CD1c-positive myeloid dendritic cell (primary cell): ENCODE results near the gene SEPTIN5.
A peak's percentile ranks its signal among the peaks of the same experiment; 100 is the strongest.

Experiments used
- DNase-seq: peaks from one replicate; pipeline ENCODE4 v3.0.0-alpha.2; 2016; ENCODE audit errors: extremely low spot score

Gene SEPTIN5

DNA sequence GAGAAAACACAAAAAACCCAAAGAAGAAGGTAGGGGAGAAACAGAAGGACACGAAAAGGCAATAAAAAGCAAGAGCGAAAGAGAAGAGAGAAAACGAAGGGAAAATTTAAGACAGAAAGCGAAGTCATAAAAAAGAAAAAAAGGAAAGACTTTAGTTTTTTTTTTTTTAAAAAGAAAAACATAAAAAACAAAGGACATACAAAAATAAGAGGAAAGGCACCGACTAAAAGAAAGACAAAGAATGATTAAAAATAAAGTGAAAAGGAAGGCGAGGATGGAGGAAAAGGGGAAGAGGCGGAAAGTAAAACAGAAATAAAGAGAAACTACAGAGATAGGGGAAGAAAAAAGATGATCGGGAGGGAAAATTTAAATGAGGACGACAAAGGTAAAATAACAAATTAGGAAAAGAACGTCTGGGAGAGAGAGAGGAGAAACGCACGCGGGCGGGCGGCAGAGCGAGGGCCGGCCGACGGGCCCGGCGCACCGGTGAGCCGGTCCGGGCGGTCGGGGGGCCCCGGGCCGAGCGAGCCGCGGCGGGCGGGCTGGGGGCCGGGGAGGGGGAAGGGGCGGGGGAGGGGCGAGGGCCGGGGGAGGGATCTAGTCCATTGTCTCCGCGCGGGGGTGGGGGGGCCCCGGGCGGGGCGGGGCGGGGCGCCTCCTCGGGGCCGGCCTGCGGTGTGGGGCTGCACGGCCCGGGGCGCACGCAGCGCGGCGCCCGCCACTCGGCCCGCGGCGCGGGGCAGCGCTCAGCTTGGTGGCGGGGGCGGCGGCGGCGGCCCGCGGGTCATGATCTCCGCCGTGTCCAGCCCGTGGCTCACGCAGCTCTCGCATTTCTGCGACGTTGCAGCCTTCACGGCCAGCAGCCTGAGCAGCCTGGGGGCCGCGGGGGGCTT is 46.0 kb downstream of the SEPTIN5 start, which contains the start of gene TBX1:
Gene TBX1, plus strand, starts transcription at position 721 of the 893 bp plus-strand sequence. Its CDS starts 66 bp downstream, at position 787.
- DNase-seq = no peak

DNA sequence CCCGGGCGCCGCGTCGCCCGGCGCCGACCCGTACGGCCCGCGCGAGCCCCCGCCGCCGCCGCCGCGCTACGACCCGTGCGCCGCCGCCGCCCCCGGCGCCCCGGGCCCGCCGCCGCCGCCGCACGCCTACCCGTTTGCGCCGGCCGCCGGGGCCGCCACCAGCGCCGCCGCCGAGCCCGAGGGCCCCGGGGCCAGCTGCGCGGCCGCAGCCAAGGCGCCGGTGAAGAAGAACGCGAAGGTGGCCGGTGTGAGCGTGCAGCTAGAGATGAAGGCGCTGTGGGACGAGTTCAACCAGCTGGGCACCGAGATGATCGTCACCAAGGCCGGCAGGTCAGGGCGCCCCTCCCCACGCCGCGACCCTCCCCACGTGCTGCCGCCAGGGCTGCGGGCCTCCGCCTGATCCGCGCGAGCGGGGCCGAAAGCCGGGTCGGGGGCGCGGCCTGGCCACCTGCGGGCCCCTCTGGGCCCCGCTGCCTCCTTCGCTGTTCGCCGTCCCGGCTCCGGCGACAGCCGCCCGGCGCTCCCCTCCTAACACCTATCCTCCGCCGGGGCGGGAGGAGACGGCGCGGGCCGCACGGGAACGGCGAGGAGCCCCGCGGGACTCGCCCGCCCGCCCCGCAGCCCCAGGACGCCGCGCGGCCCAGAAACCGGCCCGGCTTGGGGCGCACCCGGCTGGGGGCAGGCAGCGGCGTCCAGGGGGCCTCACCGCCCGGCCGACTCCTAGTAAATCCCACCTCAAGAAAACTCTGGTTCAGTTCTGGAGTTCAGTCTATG is 46.8 kb downstream of the SEPTIN5 start:
- DNase-seq = no peak

DNA sequence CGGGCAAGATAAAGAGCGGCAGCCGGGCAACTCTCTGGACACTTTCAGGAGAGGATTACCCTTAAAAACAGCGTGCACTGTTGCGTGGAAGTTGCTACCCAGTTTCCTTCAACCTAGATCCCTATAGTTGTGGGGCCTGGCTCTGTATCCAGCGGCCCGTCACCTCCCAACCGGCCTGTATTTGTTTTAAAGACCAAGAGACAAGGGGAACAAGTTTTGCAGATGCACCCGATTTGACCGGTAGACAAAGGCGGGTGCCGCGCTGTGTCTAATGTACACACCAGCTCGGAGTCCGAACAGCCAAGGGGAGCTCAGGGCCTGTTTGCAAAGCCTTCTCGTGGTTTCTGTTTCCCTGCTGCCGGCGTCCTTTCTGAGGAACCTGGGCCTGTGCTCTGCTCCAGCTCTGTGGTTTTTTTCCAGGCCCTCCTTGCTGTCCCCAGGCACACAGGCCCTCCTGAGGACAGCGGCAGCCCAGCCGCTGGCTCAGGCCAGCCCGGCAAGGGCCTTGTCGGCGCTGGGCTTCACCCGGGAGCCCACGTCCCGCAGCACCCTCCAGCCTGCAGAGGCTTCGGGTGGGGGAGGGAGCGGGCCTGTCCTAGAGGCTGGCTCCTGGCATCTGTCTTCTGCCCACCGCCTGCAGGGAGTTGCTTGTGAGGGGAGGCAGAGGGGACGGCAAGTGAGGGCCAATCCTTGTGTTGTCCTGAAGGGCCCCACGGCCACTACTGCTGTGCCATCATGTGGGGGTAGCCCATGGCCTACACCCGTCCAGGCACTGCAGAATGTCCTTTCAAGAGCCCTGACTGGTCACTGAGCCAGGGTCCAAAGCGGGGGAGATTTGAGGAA is 47.6 kb downstream of the SEPTIN5 start:
- no peak for DNase-seq

DNA sequence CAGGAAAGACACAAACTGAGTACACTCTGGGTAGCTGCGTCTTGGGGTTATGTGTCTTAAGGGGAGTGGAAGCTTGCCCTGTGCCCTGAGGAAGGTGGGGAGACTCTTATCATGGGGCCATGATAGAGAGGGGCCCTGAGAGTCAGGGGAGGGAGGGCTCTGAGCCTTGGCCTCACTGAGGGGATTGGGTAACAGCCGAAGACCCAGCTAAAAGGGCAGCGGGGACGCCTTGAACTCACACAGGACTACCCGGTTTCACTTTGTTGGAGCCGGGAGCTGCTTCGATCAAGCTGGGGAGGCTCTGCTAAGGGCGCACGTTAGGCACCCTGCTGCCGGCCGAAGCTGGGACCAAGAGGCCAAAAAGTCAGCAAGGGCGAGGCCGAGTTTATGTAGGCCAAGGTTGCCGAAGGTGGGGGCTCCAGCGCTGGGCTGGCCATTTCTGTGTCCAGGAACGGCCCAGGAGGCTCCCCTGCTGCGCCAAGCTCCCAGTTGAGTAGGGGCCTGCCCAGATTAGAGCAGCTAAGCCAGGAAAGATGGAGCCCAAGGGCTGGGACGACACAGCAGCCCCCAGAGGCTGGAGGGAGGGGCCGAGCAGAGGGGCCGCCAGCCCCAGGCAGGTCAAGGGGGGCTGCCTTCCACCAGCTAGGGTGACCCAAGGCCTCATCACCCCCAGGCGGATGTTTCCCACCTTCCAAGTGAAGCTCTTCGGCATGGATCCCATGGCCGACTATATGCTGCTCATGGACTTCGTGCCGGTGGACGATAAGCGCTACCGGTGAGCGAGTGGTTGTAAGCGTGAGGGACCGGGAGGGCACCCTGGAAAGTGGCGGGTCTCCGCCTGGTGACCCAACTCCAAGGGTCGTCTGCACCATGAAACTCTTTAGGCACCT is 48.5 kb downstream of the SEPTIN5 start:
- DNase-seq = no peak

DNA sequence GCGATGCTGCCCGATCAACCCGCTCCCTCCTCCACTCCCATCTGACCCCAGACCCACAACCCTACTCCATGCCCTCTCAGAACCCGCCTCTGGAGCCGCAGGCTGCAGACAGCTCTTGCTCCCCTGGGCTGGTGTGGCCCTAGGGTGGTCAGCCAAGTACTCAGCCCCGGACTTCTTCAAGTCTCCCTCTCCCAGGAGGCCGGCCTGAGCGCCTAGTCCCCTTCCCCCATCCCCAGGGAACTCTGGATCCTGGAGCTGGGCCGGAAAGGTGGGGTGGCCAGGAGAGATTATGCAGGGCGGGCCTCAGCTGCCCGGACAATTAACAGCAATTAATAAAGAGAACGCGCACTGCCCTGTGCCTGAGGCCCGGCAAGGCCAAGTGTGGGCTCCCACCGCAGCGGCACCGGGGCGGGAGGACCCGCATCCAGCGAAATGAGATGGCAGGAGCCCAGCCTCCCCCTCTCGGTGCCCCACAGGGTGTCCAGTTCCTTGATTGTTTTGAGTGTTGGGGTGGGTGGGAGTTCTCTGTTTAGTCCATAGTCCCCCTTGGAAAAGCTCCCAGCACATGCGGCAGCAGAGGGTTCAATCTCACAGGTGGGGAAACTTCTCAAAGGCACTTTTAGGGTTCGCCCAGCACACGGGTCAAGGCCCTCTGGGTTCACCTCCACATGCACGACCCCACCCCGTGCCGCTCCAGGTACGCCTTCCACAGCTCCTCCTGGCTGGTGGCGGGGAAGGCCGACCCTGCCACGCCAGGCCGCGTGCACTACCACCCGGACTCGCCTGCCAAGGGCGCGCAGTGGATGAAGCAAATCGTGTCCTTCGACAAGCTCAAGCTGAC is 49.4 kb downstream of the SEPTIN5 start:
- no peak for DNase-seq

DNA sequence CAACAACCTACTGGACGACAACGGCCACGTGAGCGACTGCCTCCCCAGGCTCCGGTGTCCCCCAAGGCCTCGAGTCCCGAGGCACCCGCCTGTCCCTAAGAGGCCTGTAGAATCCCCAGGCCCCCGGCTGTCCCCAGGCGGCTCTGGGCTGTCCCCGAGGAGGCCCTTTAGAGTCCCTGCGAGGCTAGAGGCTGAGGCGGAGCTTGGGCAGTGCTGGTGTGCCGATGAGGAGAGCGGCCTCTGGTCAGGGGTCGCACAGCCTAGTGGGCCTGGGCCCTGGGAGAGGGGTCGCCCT is 49.9 kb downstream of the SEPTIN5 start:
- DNase-seq = no peak

DNA sequence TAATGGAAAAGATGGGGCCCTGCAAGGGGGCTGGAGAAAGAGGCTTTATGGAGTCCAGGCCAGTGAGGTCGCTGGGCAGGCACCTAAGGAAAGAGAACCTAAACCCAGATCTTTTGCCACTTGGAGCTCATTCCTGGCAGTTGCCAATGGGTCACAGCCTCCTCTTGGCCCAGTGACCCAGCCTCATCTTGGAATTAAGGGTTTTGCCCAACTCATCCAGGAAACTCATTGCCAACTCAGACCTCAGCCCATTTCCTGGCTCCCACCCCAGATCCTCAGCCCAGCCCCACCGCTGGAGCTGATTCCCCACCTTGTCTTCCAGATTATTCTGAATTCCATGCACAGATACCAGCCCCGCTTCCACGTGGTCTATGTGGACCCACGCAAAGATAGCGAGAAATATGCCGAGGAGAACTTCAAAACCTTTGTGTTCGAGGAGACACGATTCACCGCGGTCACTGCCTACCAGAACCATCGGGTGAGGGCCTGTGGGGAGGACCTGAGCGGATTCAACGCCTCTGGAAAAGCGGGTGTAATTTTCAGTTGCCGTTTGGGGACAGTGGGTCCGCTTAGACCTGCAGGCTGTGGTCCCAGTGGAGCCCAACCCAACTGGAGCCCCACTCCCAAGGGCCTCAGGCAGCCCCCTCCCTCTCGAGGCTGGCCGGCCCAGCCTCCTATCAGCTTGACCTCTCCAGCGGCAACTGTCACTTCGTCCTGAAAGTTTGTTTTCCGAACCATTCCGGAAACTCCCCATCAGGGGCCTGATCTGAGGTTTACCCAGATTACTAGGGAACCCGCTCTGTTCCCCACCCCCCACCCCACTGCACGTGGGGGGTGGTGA is 50.6 kb downstream of the SEPTIN5 start:
- DNase-seq = no peak

DNA sequence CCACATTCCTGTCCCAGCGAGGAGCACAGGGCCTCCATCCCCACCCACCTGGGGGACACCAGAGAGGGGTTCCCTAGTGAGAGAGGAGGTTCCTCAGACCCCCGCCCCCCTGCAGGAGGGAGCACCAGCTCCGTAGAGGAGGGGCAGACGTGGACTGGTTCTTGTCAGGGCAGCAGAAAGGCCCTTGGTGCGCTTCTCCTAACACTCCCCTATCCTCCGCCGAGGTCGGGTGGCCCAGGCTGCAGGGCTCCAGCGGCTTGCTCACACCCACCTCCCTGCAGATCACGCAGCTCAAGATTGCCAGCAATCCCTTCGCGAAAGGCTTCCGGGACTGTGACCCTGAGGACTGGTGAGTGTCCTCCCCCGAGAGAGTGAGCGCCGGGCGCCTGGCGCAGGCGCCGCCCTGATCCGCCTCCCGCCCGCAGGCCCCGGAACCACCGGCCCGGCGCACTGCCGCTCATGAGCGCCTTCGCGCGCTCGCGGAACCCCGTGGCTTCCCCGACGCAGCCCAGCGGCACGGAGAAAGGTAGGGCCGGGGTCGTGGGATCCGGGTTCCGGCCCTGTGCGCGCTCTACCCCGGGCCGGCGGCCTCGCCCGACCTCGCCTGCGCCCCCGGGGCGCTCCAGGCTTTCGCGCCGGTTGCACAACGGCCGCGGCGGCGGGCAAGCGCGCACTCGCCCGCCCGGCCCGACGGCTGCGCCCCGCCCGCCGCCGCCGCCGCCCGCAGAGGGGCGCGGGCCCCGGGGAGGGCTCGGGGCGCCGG is 51.4 kb downstream of the SEPTIN5 start:
- peak; percentile 42 for DNase-seq

DNA sequence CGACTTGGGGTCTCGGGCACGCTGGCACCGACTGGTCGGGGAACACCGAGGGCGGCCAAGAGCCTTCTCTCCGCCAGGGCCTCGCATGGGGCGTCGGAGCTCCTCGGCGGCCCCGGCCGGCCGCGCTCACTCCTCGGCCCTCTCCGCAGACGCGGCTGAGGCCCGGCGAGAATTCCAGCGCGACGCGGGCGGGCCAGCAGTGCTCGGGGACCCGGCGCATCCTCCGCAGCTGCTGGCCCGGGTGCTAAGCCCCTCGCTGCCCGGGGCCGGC is 51.9 kb downstream of the SEPTIN5 start:
- DNase-seq = no peak

DNA sequence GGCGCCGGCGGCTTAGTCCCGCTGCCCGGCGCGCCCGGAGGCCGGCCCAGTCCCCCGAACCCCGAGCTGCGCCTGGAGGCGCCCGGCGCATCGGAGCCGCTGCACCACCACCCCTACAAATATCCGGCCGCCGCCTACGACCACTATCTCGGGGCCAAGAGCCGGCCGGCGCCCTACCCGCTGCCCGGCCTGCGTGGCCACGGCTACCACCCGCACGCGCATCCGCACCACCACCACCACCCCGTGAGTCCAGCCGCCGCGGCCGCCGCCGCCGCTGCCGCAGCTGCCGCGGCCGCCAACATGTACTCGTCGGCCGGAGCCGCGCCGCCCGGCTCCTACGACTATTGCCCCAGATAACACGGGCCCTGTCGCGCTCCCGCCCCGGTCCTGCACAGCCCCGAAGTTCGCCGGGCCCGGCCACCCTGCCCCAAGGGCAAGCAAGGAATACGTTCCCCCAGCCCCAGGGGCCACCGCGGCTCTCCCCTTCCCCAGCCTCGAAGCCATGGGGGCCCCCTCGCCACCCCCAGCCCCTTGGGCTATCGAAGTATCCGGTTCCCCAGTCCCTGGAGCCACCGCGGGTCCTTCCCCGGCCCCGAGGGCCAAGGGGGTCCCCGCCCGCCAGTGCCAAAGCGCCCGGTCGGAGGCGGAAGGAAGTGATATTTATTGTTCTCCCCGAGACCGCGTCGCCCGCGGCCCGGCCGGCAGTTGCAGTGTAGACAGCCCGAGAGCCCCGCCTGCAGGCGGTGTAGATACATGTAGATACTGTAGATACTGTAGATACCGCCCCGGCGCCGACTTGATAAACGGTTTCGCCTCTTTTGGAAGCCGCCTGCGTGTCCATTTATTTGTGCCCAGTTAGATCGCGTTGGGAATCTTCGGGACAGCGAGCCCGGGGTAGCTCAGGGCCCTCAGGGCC is 52.5 kb downstream of the SEPTIN5 start:
- DNase-seq = peak; percentile 55

DNA sequence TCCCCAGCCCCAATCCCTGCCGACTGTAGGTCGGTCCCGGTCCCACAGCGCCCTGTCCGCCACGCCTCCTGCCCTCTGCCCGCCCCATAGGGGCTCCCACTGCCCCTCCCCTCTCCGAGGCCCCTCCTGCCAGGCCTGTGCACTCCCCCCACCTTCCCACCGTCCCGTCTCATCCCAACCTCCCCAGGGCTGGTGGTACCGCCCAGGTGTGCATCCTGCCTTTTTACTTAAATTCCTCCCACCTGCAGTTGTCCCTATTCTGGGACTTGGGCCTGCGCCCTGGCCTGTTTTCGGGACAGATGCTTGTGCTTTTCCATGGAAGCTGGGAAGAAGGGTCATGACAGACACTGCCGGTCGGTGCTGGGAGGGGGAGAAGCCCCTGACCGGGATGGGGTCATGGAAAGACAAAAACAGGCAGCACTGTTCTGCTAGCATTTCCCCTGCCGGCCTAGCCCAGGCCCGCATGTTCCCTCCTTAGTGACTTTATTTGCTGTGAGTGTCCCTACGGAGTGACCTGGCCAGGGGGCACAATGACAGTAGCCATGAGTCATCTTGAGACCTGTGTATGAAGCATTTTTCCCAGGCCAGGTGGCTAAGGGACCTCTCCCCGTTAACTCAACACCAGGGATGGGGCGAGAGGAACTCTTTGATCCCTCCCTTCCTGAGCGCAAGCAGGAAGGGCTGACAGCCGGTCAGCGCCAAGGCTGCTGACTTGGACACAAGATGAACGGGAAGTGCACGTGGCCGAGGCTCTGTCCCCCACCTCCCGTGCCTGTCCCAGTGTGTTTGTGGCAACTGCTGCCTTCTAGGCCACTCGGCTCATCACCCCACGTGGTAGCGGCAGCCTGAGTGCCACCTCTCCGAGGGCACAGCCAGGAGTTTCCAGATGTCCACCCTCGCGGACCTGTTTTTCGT is 53.4 kb downstream of the SEPTIN5 start:
- peak; percentile 13 for DNase-seq

DNA sequence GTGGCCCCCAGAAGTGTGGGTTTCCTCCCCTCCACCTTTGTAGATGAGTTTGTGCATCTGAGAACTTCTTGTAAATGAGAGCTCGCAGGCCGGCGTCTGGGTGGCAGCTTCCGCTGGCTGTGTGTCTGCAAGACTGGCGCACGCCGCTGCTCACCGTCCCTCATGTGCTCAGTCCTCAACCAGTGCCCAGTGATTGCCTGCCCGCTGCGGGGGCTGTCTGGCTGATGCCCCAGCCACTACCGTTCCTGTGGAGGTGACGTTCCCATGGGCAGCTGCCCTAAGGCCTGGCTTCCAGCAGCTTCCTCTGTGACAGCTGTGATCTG is 55.1 kb downstream of the SEPTIN5 start:
- DNase-seq = no peak

DNA sequence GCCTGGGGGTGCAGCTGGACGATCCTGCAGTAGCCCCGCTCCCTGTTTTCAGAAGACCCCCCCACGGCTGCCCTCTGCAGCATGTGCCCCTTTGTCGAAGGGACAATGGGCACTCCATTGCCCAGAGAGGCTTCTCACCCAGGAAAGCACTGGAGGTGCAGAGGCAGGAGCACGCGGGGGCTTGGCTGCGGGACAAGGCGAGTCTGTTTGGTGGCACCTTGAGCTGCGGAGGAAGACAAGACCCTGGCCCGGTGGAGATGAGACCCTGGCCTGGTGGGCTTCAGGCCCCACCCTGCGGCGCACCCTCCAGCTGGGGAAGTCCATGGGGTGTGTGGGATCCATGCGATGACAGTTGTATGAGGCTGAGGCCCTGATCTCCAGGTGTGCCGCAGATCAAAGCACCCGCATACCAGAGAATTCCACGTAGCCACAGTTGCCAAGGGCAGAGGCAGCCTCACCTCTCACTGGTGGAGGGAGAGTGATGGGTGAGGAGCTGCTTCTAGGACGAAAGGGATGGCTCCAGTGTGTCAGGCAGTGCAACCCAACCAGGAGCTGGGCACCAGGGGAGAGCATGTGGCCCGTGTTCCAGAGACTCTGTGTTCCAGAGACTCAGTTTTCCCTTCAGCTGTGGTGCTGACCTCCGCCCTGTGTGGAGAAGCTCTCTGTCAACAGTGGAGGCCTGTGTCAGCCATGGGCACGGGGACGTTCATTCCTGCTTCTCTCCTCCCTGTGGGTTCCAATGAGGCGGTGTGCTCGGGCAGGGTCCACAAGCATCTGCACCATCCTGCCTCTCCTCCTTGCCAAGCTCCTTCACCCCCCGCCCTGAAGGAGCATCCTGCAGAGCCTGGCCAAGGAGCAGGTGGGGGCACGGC is 56.3 kb downstream of the SEPTIN5 start:
- no peak for DNase-seq

DNA sequence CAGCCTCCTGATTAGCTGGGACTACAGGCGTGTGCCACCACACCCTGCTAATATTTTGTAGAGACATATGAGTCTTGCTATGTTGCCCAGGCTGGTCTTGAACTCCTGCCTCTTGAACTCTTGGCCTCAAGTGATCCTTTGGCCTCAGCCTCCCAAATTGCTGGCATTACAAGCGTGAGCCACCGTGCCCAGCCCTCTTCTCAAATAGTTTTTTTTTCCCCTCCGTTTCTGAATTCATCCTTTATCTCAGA is 58.0 kb downstream of the SEPTIN5 start:
- DNase-seq = no peak
